Testis (tissue), 3 donors: ENCODE results near the gene P2RX7. TPM values are rescaled to one million over a fixed set of nuclear protein-coding genes. Genes with fewer than 3 reads are reported as not detected.
A peak's percentile ranks its signal among the peaks of the same experiment; 100 is the strongest.

Experiments used
- DNase-seq: peaks from one replicate; pipeline ENCODE4 v3.0.0-alpha.2; 2019
- H3K27ac ChIP-seq, 2 donors: fragments of 200-600 bp; sonication (generic); one replicate each; pipeline ENCODE4 v1.5.1; 2019
- H3K27me3 ChIP-seq: fragments of 200-600 bp; sonication (generic); one replicate; pipeline ENCODE4 v1.5.1; 2019
- H3K36me3 ChIP-seq: fragments of 200-600 bp; sonication (generic); one replicate; pipeline ENCODE4 v1.5.1; 2017; ENCODE audit warnings: low read depth; ENCODE audit errors: missing control alignments
- H3K4me1 ChIP-seq: fragments of 200-600 bp; sonication (generic); one replicate; pipeline ENCODE4 v1.5.1; 2019
- H3K4me3 ChIP-seq, 2 donors: fragments of 200-600 bp; sonication (generic); one replicate each; pipeline ENCODE4 v1.5.1; 2017 to 2019
- H3K9me3 ChIP-seq: fragments of 200-600 bp; sonication (generic); one replicate; pipeline ENCODE4 v1.5.1; 2017
- CTCF ChIP-seq, 3 experiments: fragments of 450-650 bp in 2 of 3; fragments of 200-600 bp in 1 of 3; sonication (generic) in 1 of 3; IDR thresholded peaks; one replicate each; pipeline ENCODE4 v1.5.1; 2016 to 2019; ENCODE audit warnings: antibody characterized with exemption in 3 of 3, mild to moderate bottlenecking in 2 of 3, moderate library complexity in 1 of 3
- POLR2A ChIP-seq: fragments of 450-650 bp; IDR thresholded peaks from one replicate; pipeline ENCODE4 v1.6.1; 2017; ENCODE audit warnings: antibody characterized with exemption, mild to moderate bottlenecking, moderate library complexity
- WGBS, 2 donors: methylation state at CpG; one replicate each; pipeline ENCODE4 v1.1.5; 2018; 5-methylcytosine and 5-hydroxymethylcytosine counted together
- intact Hi-C: fragments of 100-400 bp; cut with DNase I; formaldehyde crosslinking; loops from one replicate; pipeline ENCODE4 v1.15.1; 2023; ENCODE audit warnings: low total_unique reads
- polyA plus RNA-seq: library from polyadenylated mRNA; stranded (reverse); fragments of 350-450 nt; fragmentation: Illumina TruSeq; extraction: RNeasy Lipid Tissue Mini Kit (QIAGEN cat#74804); gene quantifications from one replicate; pipeline ENCODE4 v1.2.3, GENCODE V29; 2014; ENCODE audit warnings: low read depth, low replicate concordance; ENCODE audit not compliant: insufficient read depth
- total RNA-seq, 2 donors: library from RNA; depleted of rRNA; stranded (reverse); fragments of >200 nt; gene quantifications; one replicate each; pipeline ENCODE4 v1.2.3, GENCODE V29; 2016

P2RX7 gene
- total and polyA plus RNA-seq, 3 donors from 2014 or later = 3.0 to 12.8 (median 5.6) TPM

- Histone ChIP-seq H3K9me3 (no peaks in the 10 kb centered on the region), H3K4me1 (no peaks in the 10 kb centered on the region), H3K4me3 (no peak overlapping the region), H3K27me3 (no peaks in the 10 kb centered on the region), H3K36me3 (no peaks in the 10 kb centered on the region), H3K27ac (no peak overlapping the region)
- 70 to 83% methylated on average over 10 of the region's 10 CpGs for WGBS, 2 donors
- no peak for DNase-seq
- TF ChIP-seq POLR2A = no peak
- no peak for TF ChIP-seq CTCF (IDR thresholded peaks at IDR 0.05)
- intact Hi-C loops = no loop called here
Observed at GRCh38 chr12:121089813-121090430, 42.8 kb upstream of the P2RX7 start.

- intact Hi-C loops = no loop called here
- Histone ChIP-seq H3K4me3 (no peak overlapping the region), H3K4me1 (peaks cover 5% of the 10 kb centered on the region), H3K27me3 (no peaks in the 10 kb centered on the region), H3K27ac (no peak overlapping the region), H3K9me3 (no peaks in the 10 kb centered on the region), H3K36me3 (no peaks in the 10 kb centered on the region)
- TF ChIP-seq CTCF (IDR thresholded peaks at IDR 0.05) = no peak
- no peak for TF ChIP-seq POLR2A
- DNase-seq = no peak
- 74 to 75% methylated on average over 11 of the region's 11 CpGs for WGBS, 2 donors
Observed at GRCh38 chr12:121090586-121091514, 41.8 kb upstream of the P2RX7 start.

GRCh38 chr12:121092034-121092433 is 40.6 kb upstream of the P2RX7 start:
- H3K27me3 ChIP-seq = no peaks in the 10 kb centered on the region
- no peak overlapping the region for H3K4me3 ChIP-seq
- intact Hi-C loops = no loop called here
- DNase-seq = no peak
- H3K27ac ChIP-seq = no peak overlapping the region
- H3K36me3 ChIP-seq = no peaks in the 10 kb centered on the region
- H3K4me1 ChIP-seq = peaks cover 5% of the 10 kb centered on the region
- WGBS, 2 donors = 83 to 85% methylated on average over 2 of the region's 2 CpGs
- H3K9me3 ChIP-seq = no peaks in the 10 kb centered on the region
- TF ChIP-seq CTCF (IDR thresholded peaks at IDR 0.05) = no peak

- TF ChIP-seq CTCF (IDR thresholded peaks at IDR 0.05) (no peak), POLR2A (no peak)
- no peak for DNase-seq
- peak overlapping the region in 1 of 2 donors; percentile 43 for H3K4me3 ChIP-seq
- H3K36me3 ChIP-seq = no peaks in the 10 kb centered on the region
- no peaks in the 10 kb centered on the region for H3K9me3 ChIP-seq
- peaks cover 5% of the 10 kb centered on the region for H3K4me1 ChIP-seq
- H3K27me3 ChIP-seq = no peaks in the 10 kb centered on the region
- WGBS, 2 donors = 78 to 82% methylated on average over 2 to 31 of the region's 31 CpGs
- H3K27ac ChIP-seq = no peak overlapping the region
- intact Hi-C loops = no loop called here
Observed at GRCh38 chr12:121093487-121093891, 39.2 kb upstream of the P2RX7 start.
